Measurements from ENCODE around the gene ZRSR2. TPM values are rescaled to one million over a fixed set of nuclear protein-coding genes. Genes with fewer than 3 reads are reported as not detected.

Gene ZRSR2
- total and polyA plus RNA-seq, 2 of the 8 experiments (the other 6 are each of a cell fraction or from before 2014, with no cell fraction given) = 3.9 to 6.9 TPM

- Histone ChIP-seq H3K4me3 (ENCODE audit: extremely low read depth in 1 of 4, insufficient read depth in 2 of 4, low read depth in 3 of 4, low read length in 4 of 4) (no peak overlapping the region), H2BK120ac (replicated peaks; ENCODE audit: low read depth, low read length) (no peak overlapping the region), H3K4me2 (ENCODE audit: insufficient read depth in 1 of 2, low read depth in 2 of 2, low read length in 2 of 2) (no peak overlapping the region), H3K9me3 (ENCODE audit: insufficient read depth in 2 of 2, low read depth in 1 of 2, low read length in 1 of 2) (no peaks in the 10 kb centered on the region), H3K9ac (replicated peaks in 1 of 4; ENCODE audit: extremely low read depth in 1 of 4, low read depth in 3 of 4, low read length in 3 of 4) (no peak overlapping the region), H3K18ac (ENCODE audit: extremely low read depth, low read length) (no peak overlapping the region), H3K14ac (ENCODE audit: insufficient read length) (no peak overlapping the region), H3K4ac (replicated peaks; ENCODE audit: insufficient read length, low read depth, low read length) (no peak overlapping the region), H4K8ac (ENCODE audit: extremely low read depth, insufficient read depth, low read length) (no peak overlapping the region), H2BK20ac (ENCODE audit: low read length) (no peak overlapping the region), H3K56ac (replicated peaks; ENCODE audit: insufficient read length, low read depth, low read length) (no peak overlapping the region), H3K4me1 (replicated peaks in 1 of 4; ENCODE audit: control insufficient read depth in 3 of 4, insufficient read depth in 4 of 4, low read length in 3 of 4) (peaks cover 0 to 8% (median 0%) of the 10 kb centered on the region in 4 experiments; a peak in 1 of 7 replicates), H3K36me3 (ENCODE audit: control insufficient read depth in 2 of 4, insufficient read depth in 4 of 4, low read length in 3 of 4) (no peaks in the 10 kb centered on the region), H3K27me3 (replicated peaks in 1 of 4; ENCODE audit: control insufficient read depth in 3 of 4, extremely low read depth in 1 of 4, insufficient read depth in 3 of 4, low read length in 3 of 4) (no peaks in the 10 kb centered on the region), H4K5ac (ENCODE audit: insufficient read length, low read depth, low read length) (no peak overlapping the region), H3K23me2 (ENCODE audit: low read depth, low read length) (no peaks in the 10 kb centered on the region), H3K27ac (ENCODE audit: low read depth, low read length) (no peak overlapping the region), H3K23ac (ENCODE audit: insufficient read length) (no peak overlapping the region), H2AFZ (ENCODE audit: low read length) (no peak overlapping the region), H2BK15ac (ENCODE audit: low read length) (no peak overlapping the region), H3K79me1 (ENCODE audit: low read depth, low read length) (no peaks in the 10 kb centered on the region), H4K91ac (replicated peaks; ENCODE audit: insufficient read length, low read length) (no peak overlapping the region), H3K79me2 (ENCODE audit: control insufficient read depth in 1 of 2, insufficient read depth in 2 of 2, low read length in 2 of 2) (no peaks in the 10 kb centered on the region), H2BK5ac (ENCODE audit: low read depth, low read length) (no peak overlapping the region), H2BK12ac (ENCODE audit: low read depth, low read length) (no peak overlapping the region), H2AK5ac (ENCODE audit: low read depth, low read length) (no peak overlapping the region), H4K20me1 (replicated peaks in 1 of 2; ENCODE audit: control insufficient read depth in 1 of 2, insufficient read depth in 2 of 2, low read length in 2 of 2) (no peaks in the 10 kb centered on the region)
- no peak for DNase-seq (ENCODE audit: low read depth in 1 of 2, low spot score in 2 of 2)
- 90% methylated on average over 2 of the region's 2 CpGs; no CpG with 5 or more reads in 1 of the 2 experiments for WGBS, 2 experiments (ENCODE audit: extremely low coverage in 1 of 2, insufficient coverage in 1 of 2, insufficient read length in 1 of 2, insufficient replicate concordance in 2 of 2, low coverage in 1 of 2, low lambda C conversion rate in 2 of 2, missing lambda C conversion rate in 1 of 2)
- ChIA-PET POLR2A (ENCODE audit: partially characterized antibody) (no interaction called here), CTCF (ENCODE audit: partially characterized antibody) (no interaction called here)
- no peak for TF ChIP-seq USF2 (IDR thresholded peaks at IDR 0.05; ENCODE audit: low read length)
- TF ChIP-seq JUND (IDR thresholded peaks at IDR 0.05; ENCODE audit: low read length) = no peak
- TF ChIP-seq POLR2AphosphoS5 (IDR thresholded peaks at IDR 0.05; ENCODE audit: low read depth, low read length) = no peak
- FAIRE-seq = no peak
These were observed 35.2 kb upstream of the ZRSR2 start for GRCh38 chrX:15755091-15755490.

All from H1 (cell line).